Common myeloid progenitor, CD34-positive (primary cell): ENCODE data around the gene USB1.

Experiments used
- CTCF ChIA-PET: fragments of 350-600 bp; sonication (Branson Sonifier 250); formaldehyde crosslinking; loops from one replicate; lab custom pipeline; 2021; ENCODE audit warnings: antibody characterized with exemption; lab: Charles Lee
- POLR2A ChIA-PET: fragments of 350-600 bp; sonication (Branson Sonifier 250); formaldehyde crosslinking; loops from one replicate; lab custom pipeline; 2021; ENCODE audit warnings: antibody characterized with exemption; lab: Charles Lee
- DNase-seq, 3 donors: peaks; one replicate each; pipeline versions ENCODE4 v3.0.0 to v3.0.0-alpha.2; 2013
- H3K27ac ChIP-seq, 2 experiments: 1 replicate in 1 of 2; 2 replicates in 1 of 2; pipeline ENCODE4 v1.7.0; 2013; ENCODE audit warnings: inconsistent platforms in 2 of 2, low read length in 2 of 2, mild to moderate bottlenecking in 2 of 2, low read depth in 1 of 2, moderate library complexity in 1 of 2; ENCODE audit not compliant: severe bottlenecking in 2 of 2, insufficient read depth in 1 of 2, poor library complexity in 1 of 2
- H3K27me3 ChIP-seq, 5 experiments: replicated peaks in 2 of 5; 1 replicate in 3 of 5; 2 replicates in 2 of 5; pipeline versions ENCODE4 v1.6.1 to v1.7.0; 2013; ENCODE audit warnings: low read length in 4 of 5, mild to moderate bottlenecking in 2 of 5, moderate library complexity in 2 of 5, inconsistent platforms in 1 of 5; ENCODE audit not compliant: insufficient read depth in 5 of 5, control insufficient read depth in 4 of 5
- H3K36me3 ChIP-seq, 4 experiments: 1 replicate in 2 of 4; 2 replicates in 2 of 4; pipeline versions ENCODE4 v1.6.1 to v1.7.0; 2013; ENCODE audit warnings: low read length in 3 of 4, control low read depth in 1 of 4, mild to moderate bottlenecking in 1 of 4; ENCODE audit not compliant: control insufficient read depth in 4 of 4, insufficient read depth in 4 of 4
- H3K4me1 ChIP-seq, 4 experiments: 1 replicate in 3 of 4; 2 replicates in 1 of 4; pipeline versions ENCODE4 v1.6.1 to v1.7.1; 2013; ENCODE audit warnings: low read length in 3 of 4, mild to moderate bottlenecking in 3 of 4, control low read depth in 1 of 4, inconsistent platforms in 1 of 4, moderate library complexity in 1 of 4; ENCODE audit not compliant: control insufficient read depth in 4 of 4, insufficient read depth in 4 of 4; ENCODE audit errors: control extremely low read depth in 1 of 4
- H3K4me3 ChIP-seq, 7 experiments: 1 replicate in 4 of 7; 2 replicates in 3 of 7; pipeline versions ENCODE4 v1.5.1 to v1.7.0; 2013; ENCODE audit warnings: mild to moderate bottlenecking in 7 of 7, low read length in 6 of 7, moderate library complexity in 6 of 7, inconsistent platforms in 2 of 7, low read depth in 2 of 7, control low read depth in 1 of 7; ENCODE audit not compliant: insufficient read depth in 4 of 7, control insufficient read depth in 1 of 7; ENCODE audit errors: extremely low read depth in 1 of 7
- H3K9me3 ChIP-seq, 5 experiments: 1 replicate in 4 of 5; 2 replicates in 1 of 5; pipeline versions ENCODE4 v1.6.1 to v1.7.1; 2013; ENCODE audit warnings: low read length in 4 of 5, mild to moderate bottlenecking in 2 of 5, inconsistent platforms in 1 of 5, low read depth in 1 of 5, moderate library complexity in 1 of 5; ENCODE audit not compliant: control insufficient read depth in 4 of 5, insufficient read depth in 2 of 5; ENCODE audit errors: control extremely low read depth in 1 of 5
- WGBS: methylation state at CpG from one replicate; pipeline ENCODE4 v1.1.5; 2013; ENCODE audit not compliant: insufficient coverage; 5-methylcytosine and 5-hydroxymethylcytosine counted together

USB1 gene

DNA sequence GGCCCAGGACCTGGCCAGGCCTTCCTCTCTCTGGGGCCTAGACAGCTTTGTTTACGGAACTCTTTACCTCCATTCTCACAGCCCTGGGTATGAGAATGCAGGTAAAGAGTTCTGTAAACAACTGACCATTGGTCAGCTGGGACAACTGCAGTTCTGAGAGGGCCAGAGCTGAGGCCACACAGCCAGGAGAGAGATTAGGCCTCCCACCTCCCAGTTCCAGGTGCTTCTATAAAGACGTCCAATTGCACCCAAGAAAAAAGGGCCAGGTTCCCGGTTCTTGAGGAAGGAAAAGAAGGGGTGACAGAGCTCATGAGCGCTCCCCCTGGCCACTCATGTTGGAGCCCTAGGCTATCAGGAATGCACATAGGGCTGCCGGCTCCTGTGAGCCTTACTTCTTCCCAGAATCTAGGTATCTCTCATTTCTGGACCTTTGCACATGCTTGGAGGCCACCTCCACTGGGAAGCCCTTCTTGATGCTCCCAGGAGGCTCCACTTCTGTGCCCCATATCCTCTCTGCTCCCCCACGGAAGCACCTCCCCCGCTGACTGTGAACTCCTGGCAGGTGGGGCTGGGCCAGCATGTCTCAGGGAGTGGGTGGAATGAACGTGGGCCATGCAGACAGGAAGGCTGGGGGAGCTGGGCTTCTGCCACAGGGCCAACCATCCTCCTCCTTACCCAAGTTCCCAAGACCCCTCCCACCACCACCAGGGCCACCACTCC is 43.4 kb upstream of the USB1 start:
- H3K4me1 ChIP-seq: no peaks in the 10 kb centered on the region
- ChIA-PET POLR2A (interaction anchor here (0.6 kb wide), 1 partner anchor 55 kb away, joined by 3 read pairs; no protein-coding TSS in a partner anchor), CTCF (no interaction called here)
- H3K36me3 ChIP-seq: no peaks in the 10 kb centered on the region
- 92% methylated on average over 4 of the region's 8 CpGs for WGBS
- DNase-seq: no peak
- no peaks in the 10 kb centered on the region for H3K27me3 ChIP-seq
- no peaks in the 10 kb centered on the region for H3K9me3 ChIP-seq
- no peak overlapping the region for H3K27ac ChIP-seq
- H3K4me3 ChIP-seq: no peak overlapping the region

DNA sequence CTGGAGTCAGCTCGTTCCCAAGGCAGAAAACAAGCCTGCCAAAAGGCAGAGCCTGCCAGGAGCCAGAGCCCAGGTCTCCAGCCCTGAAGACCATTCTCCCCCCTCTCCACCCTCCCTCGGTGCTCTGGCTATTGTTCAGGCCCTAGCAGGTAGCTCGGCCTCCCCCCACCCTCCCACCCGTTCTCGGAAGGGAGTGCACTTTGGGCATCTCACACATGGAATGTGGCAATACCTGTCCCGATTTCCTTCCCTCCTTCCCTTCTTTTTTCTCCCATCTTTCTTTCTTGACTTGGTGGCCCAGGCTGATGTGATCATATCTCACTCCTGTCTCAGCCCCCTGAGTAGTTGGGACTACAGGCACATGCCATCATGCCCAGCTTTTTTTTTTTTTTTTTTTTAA is 42.7 kb upstream of the USB1 start:
- CTCF ChIA-PET: no interaction called here
- Histone ChIP-seq H3K9me3 (no peaks in the 10 kb centered on the region), H3K27ac (no peak overlapping the region), H3K36me3 (no peaks in the 10 kb centered on the region), H3K4me1 (no peaks in the 10 kb centered on the region), H3K27me3 (no peaks in the 10 kb centered on the region), H3K4me3 (no peak overlapping the region)
- DNase-seq: no peak
- 98% methylated on average over 5 of the region's 6 CpGs for WGBS
- POLR2A ChIA-PET: no interaction called here

DNA sequence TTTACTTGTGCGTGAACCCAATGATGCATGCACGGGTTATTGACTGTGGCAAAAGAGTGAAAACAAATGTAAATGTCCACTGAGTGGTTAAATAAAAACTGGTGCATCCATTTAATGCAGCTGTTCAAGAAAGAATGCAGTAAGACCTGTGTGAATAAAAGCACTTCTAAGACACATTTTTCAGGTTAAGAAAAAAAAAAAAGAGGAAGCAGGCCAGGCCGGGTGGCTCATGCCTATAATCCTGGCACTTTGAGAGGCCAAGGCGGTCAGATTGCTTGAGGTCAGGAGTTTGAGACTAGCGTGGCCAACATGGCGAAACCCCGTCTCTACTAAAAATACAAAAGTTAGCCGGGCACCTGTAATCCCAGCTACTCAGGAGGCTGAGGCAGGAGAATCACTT is 42.1 kb upstream of the USB1 start:
- no peaks in the 10 kb centered on the region for H3K9me3 ChIP-seq
- ChIA-PET POLR2A (no interaction called here), CTCF (no interaction called here)
- no peaks in the 10 kb centered on the region for H3K36me3 ChIP-seq
- no peaks in the 10 kb centered on the region for H3K27me3 ChIP-seq
- 65% methylated on average over 6 of the region's 8 CpGs for WGBS
- DNase-seq: no peak
- no peak overlapping the region for H3K4me3 ChIP-seq
- H3K27ac ChIP-seq: no peak overlapping the region
- no peaks in the 10 kb centered on the region for H3K4me1 ChIP-seq

- no peaks in the 10 kb centered on the region for H3K9me3 ChIP-seq
- 97% methylated on average over 7 of the region's 11 CpGs for WGBS
- POLR2A ChIA-PET: interaction anchor here (0.5 kb wide), 1 partner anchor 39 kb away, joined by 4 read pairs; no protein-coding TSS in a partner anchor
- CTCF ChIA-PET: interaction anchor here (1.1 kb wide), 1 partner anchor 17 kb away, joined by 3 read pairs; no protein-coding TSS in a partner anchor
- no peaks in the 10 kb centered on the region for H3K4me1 ChIP-seq
- no peak overlapping the region for H3K4me3 ChIP-seq
- H3K27me3 ChIP-seq: no peaks in the 10 kb centered on the region
- H3K27ac ChIP-seq: no peak overlapping the region
- DNase-seq: no peak
- H3K36me3 ChIP-seq: no peaks in the 10 kb centered on the region
Measured at GRCh38 chr16:57959804-57960203, 41.4 kb upstream of the USB1 start.

DNA sequence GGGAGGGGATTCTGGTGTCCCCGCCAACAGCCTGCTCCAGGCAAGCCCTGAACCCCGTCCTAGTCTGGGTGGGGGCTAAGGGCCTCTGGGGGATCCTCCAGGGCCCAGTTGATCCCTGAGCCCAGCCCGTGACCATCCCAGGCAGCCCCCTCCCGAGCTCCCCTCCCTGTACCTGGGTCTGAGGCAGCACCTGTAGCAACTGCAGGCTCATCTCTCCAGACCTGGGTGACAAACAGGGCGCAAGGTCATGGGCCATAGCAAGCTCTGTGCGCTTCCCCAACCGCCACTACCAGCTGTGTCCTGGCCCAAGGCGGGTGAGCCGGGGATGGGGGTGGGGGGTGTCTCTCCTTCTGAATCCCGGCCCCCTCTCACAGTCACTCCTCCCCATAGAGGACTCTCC is 40.9 kb upstream of the USB1 start:
- 89% methylated on average over 7 of the region's 10 CpGs for WGBS
- no peaks in the 10 kb centered on the region for H3K36me3 ChIP-seq
- DNase-seq: no peak
- no peak overlapping the region for H3K4me3 ChIP-seq
- POLR2A ChIA-PET: interaction anchor here (0.5 kb wide), 1 partner anchor 39 kb away, joined by 4 read pairs; no protein-coding TSS in a partner anchor
- H3K9me3 ChIP-seq: no peaks in the 10 kb centered on the region
- H3K27ac ChIP-seq: no peak overlapping the region
- CTCF ChIA-PET: interaction anchor here (1.1 kb wide), 1 partner anchor 17 kb away, joined by 3 read pairs; no protein-coding TSS in a partner anchor
- no peaks in the 10 kb centered on the region for H3K4me1 ChIP-seq
- H3K27me3 ChIP-seq: no peaks in the 10 kb centered on the region

GRCh38 chr16:57960826-57961472 is 40.3 kb upstream of the USB1 start:
- CTCF ChIA-PET: interaction anchor here (1.1 kb wide), 1 partner anchor 18 kb away, joined by 3 read pairs; no protein-coding TSS in a partner anchor
- H3K4me3 ChIP-seq: no peak overlapping the region
- 96% methylated on average over 7 of the region's 7 CpGs for WGBS

GRCh38 chr16:57961538-57961937 is 39.7 kb upstream of the USB1 start:
- H3K4me3 ChIP-seq: no peak overlapping the region
- DNase-seq: no peak
- H3K27me3 ChIP-seq: no peaks in the 10 kb centered on the region
- no peaks in the 10 kb centered on the region for H3K36me3 ChIP-seq
- H3K9me3 ChIP-seq: no peaks in the 10 kb centered on the region
- 86% methylated on average over 2 of the region's 2 CpGs for WGBS
- H3K4me1 ChIP-seq: peaks cover 0 to 7% (median 1%) of the 10 kb centered on the region in 4 experiments
- CTCF ChIA-PET: no interaction called here
- POLR2A ChIA-PET: no interaction called here
- no peak overlapping the region for H3K27ac ChIP-seq

More at GRCh38 chr16:57960826-57961472, 40.3 kb upstream of the USB1 start:
- POLR2A ChIA-PET: no interaction called here
- H3K27ac ChIP-seq: no peak overlapping the region
- no peaks in the 10 kb centered on the region for H3K9me3 ChIP-seq
- peaks cover 0 to 2% (median 0%) of the 10 kb centered on the region in 4 experiments for H3K4me1 ChIP-seq
- no peak for DNase-seq
- no peaks in the 10 kb centered on the region for H3K36me3 ChIP-seq
- no peaks in the 10 kb centered on the region for H3K27me3 ChIP-seq
